Measurements from ENCODE around the gene C5orf47.

Gene C5orf47

GRCh38 chr5:174044466-174045254 lies 55.7 kb downstream of the C5orf47 start:
- no peak for DNase-seq

GRCh38 chr5:174045470-174046025 lies 56.6 kb downstream of the C5orf47 start, which contains the start of gene NSG2:
Gene NSG2 (plus strand): TSS chr5:174045706. CDS start chr5:174046756, 1,050 bp downstream.
- DNase-seq, result peak in 1 of 2 experiments; percentile 1

DNA sequence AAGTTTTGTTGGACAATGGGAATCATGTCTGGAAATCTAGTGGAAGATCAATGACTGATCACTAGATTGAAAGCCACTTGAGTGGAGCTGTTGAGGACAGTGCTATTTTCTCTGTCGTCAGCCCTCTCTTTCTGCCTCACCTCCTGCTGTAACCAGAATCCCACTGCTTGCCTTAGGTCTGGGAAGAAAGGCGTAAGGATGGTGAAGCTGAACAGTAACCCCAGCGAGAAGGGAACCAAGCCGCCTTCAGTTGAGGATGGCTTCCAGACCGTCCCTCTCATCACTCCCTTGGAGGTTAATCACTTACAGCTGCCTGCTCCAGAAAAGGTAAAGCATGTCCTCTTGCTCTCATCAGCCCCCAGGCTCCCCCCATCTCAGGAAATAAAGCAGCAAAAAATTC lies 57.6 kb downstream of the C5orf47 start:
- DNase-seq, result no peak

GRCh38 chr5:174047472-174048099 lies 58.6 kb downstream of the C5orf47 start:
- DNase-seq, result no peak

- DNase-seq, result no peak
Measured at GRCh38 chr5:174052636-174053035, 63.7 kb downstream of the C5orf47 start.

- no peak for DNase-seq
Measured at GRCh38 chr5:174053905-174054304, 64.9 kb downstream of the C5orf47 start.
